HFF-Myc (cell line): ENCODE results near the gene AGAP1.
"Not testable (repeated sequence)": the region's sequence is repeated elsewhere in the genome, so short reads cannot be mapped to it uniquely, and the experiment has no call there.

Experiments used
- DNase-seq: peaks from one replicate; pipeline ENCODE4 v3.0.0-alpha.2; 2011; ENCODE audit warnings: low read depth; ENCODE audit errors: extremely low read depth
- H3K4me3 ChIP-seq: replicated peaks from 2 replicates; pipeline ENCODE4 v1.5.1; 2011; ENCODE audit warnings: low read depth, mild to moderate bottlenecking, control low read depth, low read length
- CTCF ChIP-seq: IDR thresholded peaks from 2 replicates; pipeline ENCODE4 v1.5.1; 2012; ENCODE audit warnings: mild to moderate bottlenecking, low read depth, low read length, control low read depth; ENCODE audit errors: missing control alignments

The AGAP1 gene

GRCh38 chr2:236130349-236130998 is 636.6 kb downstream of the AGAP1 start:
- H3K4me3 ChIP-seq, result no peak overlapping the region
- TF ChIP-seq CTCF, result no peak
- no peak for DNase-seq

GRCh38 chr2:236131073-236131692 is 637.3 kb downstream of the AGAP1 start:
- no peak for TF ChIP-seq CTCF
- H3K4me3 ChIP-seq, result no peak overlapping the region
- no peak for DNase-seq

GRCh38 chr2:236133410-236134012 is 639.7 kb downstream of the AGAP1 start:
- no peak for DNase-seq
- peak; percentile 7 for TF ChIP-seq CTCF
- no peak overlapping the region for H3K4me3 ChIP-seq

- no peak for TF ChIP-seq CTCF
- no peak overlapping the region for H3K4me3 ChIP-seq
- no peak for DNase-seq
These were observed 642.7 kb downstream of the AGAP1 start for GRCh38 chr2:236136538-236136937.

- no peak for DNase-seq
- no peak for TF ChIP-seq CTCF
- no peak overlapping the region for H3K4me3 ChIP-seq
These were observed 643.2 kb downstream of the AGAP1 start for GRCh38 chr2:236137066-236137465.

- H3K4me3 ChIP-seq, DNase-seq: not testable (repeated sequence)
These were observed 647.8 kb downstream of the AGAP1 start for GRCh38 chr2:236141616-236142015.

- no peak for DNase-seq
- TF ChIP-seq CTCF, result no peak
- H3K4me3 ChIP-seq, result no peak overlapping the region
These were observed 650.0 kb downstream of the AGAP1 start for GRCh38 chr2:236143811-236144210.
